Spinal cord (tissue), 10 donors: Measurements from ENCODE around the gene FXYD6. TPM values are rescaled to one million over a fixed set of nuclear protein-coding genes. Genes with fewer than 3 reads are reported as not detected.
A peak's percentile ranks its signal among the peaks of the same experiment; 100 is the strongest.

Experiments used
- DNase-seq, 6 donors: peaks; one replicate each; pipeline versions ENCODE4 v3.0.0 to v3.0.0-alpha.2; 2013 to 2015; ENCODE audit warnings: low spot score in 6 of 6, low read depth in 4 of 6
- H3K27ac ChIP-seq: one replicate; pipeline ENCODE4 v1.5.1; 2013; ENCODE audit warnings: low read depth, low read length, control low read depth
- H3K27me3 ChIP-seq: one replicate; pipeline ENCODE4 v1.6.1; 2013; ENCODE audit warnings: low read length; ENCODE audit not compliant: control insufficient read depth, insufficient read depth
- H3K36me3 ChIP-seq: one replicate; pipeline ENCODE4 v1.6.1; 2013; ENCODE audit warnings: low read length; ENCODE audit not compliant: control insufficient read depth, insufficient read depth
- H3K4me1 ChIP-seq: one replicate; pipeline ENCODE4 v1.6.1; 2013; ENCODE audit warnings: low read length; ENCODE audit not compliant: control insufficient read depth, insufficient read depth
- H3K4me3 ChIP-seq: one replicate; pipeline ENCODE4 v1.5.1; 2013; ENCODE audit warnings: low read depth, low read length, control low read depth
- H3K9me3 ChIP-seq: one replicate; pipeline ENCODE4 v1.6.1; 2013; ENCODE audit warnings: low read length; ENCODE audit not compliant: control insufficient read depth, insufficient read depth
- WGBS: methylation state at CpG from one replicate; pipeline ENCODE4 v1.1.5; 2013; ENCODE audit warnings: missing lambda C conversion rate; ENCODE audit not compliant: insufficient coverage; 5-methylcytosine and 5-hydroxymethylcytosine counted together
- polyA plus RNA-seq, 2 donors: library from polyadenylated mRNA; unstranded; fragments of 120-200 nt; gene quantifications; one replicate each; pipeline ENCODE4 v1.2.1, GENCODE V29; 2013; ENCODE audit not compliant: insufficient read length in 2 of 2
- total RNA-seq, 2 donors: library from RNA; depleted of rRNA in 1 of 2; stranded (reverse); fragments of 120-200 nt in 1 of 2; fragments of >200 nt in 1 of 2; gene quantifications; one replicate each; pipeline versions ENCODE4 v1.2.3 to v1.2.4, GENCODE V29; 2013 to 2014
- donor health status: healthy.

Gene FXYD6
- total and polyA plus RNA-seq, 4 donors: 98.7 to 772 (median 490) TPM

GRCh38 chr11:117855912-117856651 lies 20.4 kb downstream of the FXYD6 start:
- WGBS: 68% methylated on average over 5 of the region's 13 CpGs
- Histone ChIP-seq H3K36me3 (peaks cover 16% of the 10 kb centered on the region), H3K9me3 (peaks cover 9% of the 10 kb centered on the region), H3K27me3 (no peaks in the 10 kb centered on the region), H3K4me1 (peaks cover 52% of the 10 kb centered on the region), H3K27ac (no peak overlapping the region), H3K4me3 (no peak overlapping the region)
- peak in 2 of 6 donors; percentile 65 to 82 for DNase-seq

DNA sequence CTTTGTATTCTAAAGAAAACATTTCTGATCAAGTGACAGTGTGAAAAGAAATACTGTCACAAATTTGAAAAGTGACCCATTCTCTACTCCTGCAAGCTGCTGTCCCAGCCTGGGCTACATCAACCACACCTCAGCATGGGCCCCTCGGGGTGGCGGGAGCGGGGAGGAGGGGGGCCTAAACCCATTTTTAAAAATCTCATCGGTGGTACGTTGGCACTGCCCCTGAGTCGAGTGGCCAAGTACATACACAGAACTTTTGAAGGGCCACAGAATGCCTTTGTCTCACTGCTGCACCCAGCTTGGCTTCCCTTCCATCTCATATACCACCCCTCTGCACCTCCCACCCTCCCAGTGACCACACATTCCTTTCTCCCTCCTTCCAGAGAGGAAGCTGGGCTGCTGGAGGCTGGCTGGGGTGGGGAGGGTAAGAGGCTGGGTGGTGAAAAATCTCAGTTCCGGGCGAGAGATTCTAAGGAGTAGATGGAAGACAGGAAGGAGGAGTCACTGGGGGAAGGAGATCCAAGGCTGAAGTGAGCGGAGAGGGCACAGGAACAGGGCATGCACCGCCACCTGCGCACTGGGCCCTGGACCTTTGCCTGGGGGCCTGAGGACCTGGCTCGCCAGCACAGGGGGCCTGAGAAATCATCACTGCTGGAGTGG lies 21.1 kb downstream of the FXYD6 start:
- no peak overlapping the region for H3K4me3 ChIP-seq
- H3K4me1 ChIP-seq: peaks cover 44% of the 10 kb centered on the region
- peaks cover 9% of the 10 kb centered on the region for H3K9me3 ChIP-seq
- 54% methylated on average over 12 of the region's 12 CpGs for WGBS
- peaks cover 16% of the 10 kb centered on the region for H3K36me3 ChIP-seq
- no peak overlapping the region for H3K27ac ChIP-seq
- no peaks in the 10 kb centered on the region for H3K27me3 ChIP-seq
- DNase-seq: no peak

DNA sequence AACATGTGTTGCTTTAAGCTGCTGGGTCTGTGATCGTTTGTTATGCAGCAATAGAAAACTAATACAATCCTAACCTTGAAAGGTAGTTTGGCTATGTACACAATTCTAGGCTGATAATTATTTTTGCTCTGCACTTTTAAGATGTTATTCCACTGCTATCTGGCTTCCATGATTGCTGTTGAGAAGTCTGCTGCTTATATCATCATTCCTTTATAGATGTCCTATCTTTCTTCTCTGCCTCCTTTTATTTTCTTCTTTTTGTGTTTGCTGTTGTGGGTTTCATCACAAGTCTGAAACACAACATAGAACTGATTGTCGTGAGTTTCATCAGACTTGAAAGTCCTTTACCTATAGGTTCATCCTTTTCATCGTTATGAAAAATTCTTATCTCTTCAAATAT lies 24.1 kb downstream of the FXYD6 start:
- Histone ChIP-seq H3K36me3 (peaks cover 11% of the 10 kb centered on the region), H3K27me3 (no peaks in the 10 kb centered on the region), H3K4me3 (no peak overlapping the region), H3K4me1 (peaks cover 22% of the 10 kb centered on the region), H3K9me3 (peaks cover 9% of the 10 kb centered on the region), H3K27ac (peak overlapping the region; percentile 53)
- 100% methylated on average over 2 of the region's 3 CpGs for WGBS
- DNase-seq: no peak

DNA sequence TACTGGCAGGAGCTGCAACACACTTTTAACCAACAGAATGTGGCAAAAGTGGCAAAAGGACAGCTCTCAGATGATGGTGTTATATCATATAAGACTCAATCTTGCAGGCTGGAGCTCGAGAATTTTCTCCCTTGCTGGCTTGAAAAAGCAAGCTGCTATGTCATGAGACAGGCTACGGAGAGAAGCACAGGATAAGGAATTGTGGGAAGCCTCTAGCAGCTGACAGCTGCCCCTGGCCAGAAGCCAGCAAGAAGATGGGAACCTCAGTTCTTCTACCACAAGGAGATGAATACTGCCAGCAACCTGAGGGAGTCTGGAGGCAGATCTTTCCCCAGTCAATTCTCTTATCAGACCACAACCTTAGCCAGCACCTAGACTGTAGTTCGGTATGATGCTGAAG lies 24.6 kb downstream of the FXYD6 start:
- no peak overlapping the region for H3K4me3 ChIP-seq
- peaks cover 10% of the 10 kb centered on the region for H3K36me3 ChIP-seq
- H3K9me3 ChIP-seq: peaks cover 9% of the 10 kb centered on the region
- peak in 2 of 6 donors; percentile 51 to 91 for DNase-seq
- no CpG with 5 or more reads among the region's 3 CpGs for WGBS
- peak overlapping the region; percentile 53 for H3K27ac ChIP-seq
- no peaks in the 10 kb centered on the region for H3K27me3 ChIP-seq
- H3K4me1 ChIP-seq: peaks cover 19% of the 10 kb centered on the region

DNA sequence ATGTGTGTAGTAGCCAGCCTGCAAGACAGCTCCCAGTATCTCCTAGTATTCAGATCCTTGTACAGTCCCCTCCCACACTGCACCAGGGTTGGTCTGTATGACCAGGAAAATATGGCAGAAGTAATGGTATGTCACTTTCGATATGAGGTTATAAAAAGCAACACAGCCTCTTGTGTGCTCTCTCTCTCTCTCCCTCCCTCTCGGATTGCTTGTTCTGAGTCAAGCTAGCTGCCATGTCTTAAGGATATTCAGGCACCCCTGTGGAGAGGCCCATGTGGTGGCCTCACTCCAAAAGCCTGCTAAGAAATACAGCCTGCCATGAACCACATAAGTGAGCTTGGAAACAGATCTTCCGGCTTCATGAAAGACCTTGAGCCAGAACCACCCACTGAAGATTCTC lies 25.4 kb downstream of the FXYD6 start:
- Histone ChIP-seq H3K27me3 (no peaks in the 10 kb centered on the region), H3K4me3 (no peak overlapping the region), H3K4me1 (peaks cover 11% of the 10 kb centered on the region), H3K36me3 (peaks cover 9% of the 10 kb centered on the region), H3K9me3 (peaks cover 9% of the 10 kb centered on the region), H3K27ac (peak overlapping the region; percentile 53)
- WGBS: 14% methylated on average over 1 of the region's 3 CpGs
- DNase-seq: peak in 2 of 6 donors; percentile 63 to 86

DNA sequence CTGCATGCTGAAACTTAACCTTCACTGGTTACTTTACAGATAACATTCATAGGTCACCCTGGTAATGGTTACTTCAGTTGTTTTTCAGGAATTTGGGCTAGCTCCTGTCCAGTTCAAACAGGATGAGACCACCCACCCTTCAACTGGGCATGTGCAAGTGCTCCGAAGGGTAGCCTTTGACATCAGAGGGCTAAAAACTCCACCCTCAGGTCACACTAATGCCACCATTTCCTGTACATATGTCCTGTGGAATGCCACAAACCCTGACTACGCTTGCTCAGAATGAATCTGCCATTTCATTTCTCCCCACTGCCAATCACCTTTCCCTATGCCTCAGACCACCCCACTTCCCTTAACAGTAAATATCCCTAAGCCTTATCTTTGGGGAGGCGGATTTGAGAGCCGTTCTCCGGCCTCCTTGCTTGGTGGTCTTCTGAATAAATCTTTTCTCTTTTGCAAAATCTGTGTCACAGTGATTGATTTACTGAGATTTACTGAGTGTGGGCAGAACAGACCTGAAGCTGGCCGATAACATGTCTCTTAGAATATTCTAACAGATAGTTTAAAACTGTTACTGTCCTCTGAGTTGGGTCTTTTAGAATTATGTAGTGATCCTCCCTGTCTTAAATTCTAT lies 26.6 kb downstream of the FXYD6 start:
- no peak for DNase-seq
- peaks cover 9% of the 10 kb centered on the region for H3K9me3 ChIP-seq
- H3K4me3 ChIP-seq: no peak overlapping the region
- WGBS: 96% methylated on average over 2 of the region's 6 CpGs
- no peak overlapping the region for H3K27ac ChIP-seq
- H3K4me1 ChIP-seq: peaks cover 3% of the 10 kb centered on the region
- no peaks in the 10 kb centered on the region for H3K27me3 ChIP-seq
- H3K36me3 ChIP-seq: peaks cover 4% of the 10 kb centered on the region

- Histone ChIP-seq H3K4me3 (no peak overlapping the region), H3K4me1 (peaks cover 17% of the 10 kb centered on the region), H3K27ac (no peak overlapping the region), H3K9me3 (no peaks in the 10 kb centered on the region), H3K27me3 (no peaks in the 10 kb centered on the region), H3K36me3 (peaks cover 40% of the 10 kb centered on the region)
- DNase-seq: peak in 5 of 6 donors; percentile 51 to 93 (median 69)
- WGBS: 40% methylated on average over 7 of the region's 9 CpGs
These were observed 32.6 kb downstream of the FXYD6 start for GRCh38 chr11:117843666-117844484.

DNA sequence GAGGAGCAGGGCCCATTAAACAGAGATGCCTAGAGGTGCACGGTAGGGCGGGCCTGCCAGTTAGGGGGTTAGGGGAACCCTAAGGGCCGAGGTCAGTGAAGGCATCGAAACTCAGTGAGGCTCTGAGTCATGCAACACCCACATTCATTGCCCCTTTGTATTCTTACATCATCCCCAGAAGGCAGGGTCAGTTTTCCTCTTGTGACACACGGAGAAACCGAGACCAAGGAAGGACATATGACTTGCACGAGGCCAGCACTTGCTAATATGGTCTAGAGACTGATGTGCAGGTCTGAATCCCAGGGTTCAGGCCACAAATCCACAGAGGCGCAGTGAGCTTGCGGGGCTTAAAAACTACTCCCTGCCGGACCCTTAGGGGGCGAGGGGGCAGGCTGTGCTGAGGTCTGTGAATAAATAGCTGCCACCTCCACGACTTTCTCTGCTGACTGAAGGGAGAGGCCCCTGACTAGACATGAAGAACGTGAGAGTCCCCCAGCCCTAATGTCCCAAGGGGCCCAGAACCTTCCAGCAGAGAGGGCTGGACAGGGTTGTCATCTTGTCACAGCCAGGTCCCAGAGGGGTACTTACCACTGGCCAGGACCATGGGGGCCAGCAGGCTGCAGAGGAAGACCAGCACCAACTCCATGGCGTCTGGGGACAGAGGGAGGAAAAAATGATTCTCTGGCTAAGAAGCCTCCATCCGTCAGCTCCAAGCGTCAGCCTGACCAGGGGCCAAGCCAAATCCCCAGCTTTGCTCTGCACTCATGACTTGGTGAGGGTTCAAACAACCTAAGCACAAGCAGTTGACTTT lies 34.1 kb downstream of the FXYD6 start:
- 83% methylated on average over 13 of the region's 16 CpGs for WGBS
- Histone ChIP-seq H3K27me3 (no peaks in the 10 kb centered on the region), H3K4me1 (peaks cover 22% of the 10 kb centered on the region), H3K4me3 (no peak overlapping the region), H3K9me3 (no peaks in the 10 kb centered on the region), H3K36me3 (peaks cover 55% of the 10 kb centered on the region), H3K27ac (no peak overlapping the region)
- no peak for DNase-seq
